Measurements from ENCODE around the gene BAZ2B. TPM values are rescaled to one million over a fixed set of nuclear protein-coding genes. Genes with fewer than 3 reads are reported as not detected.

The BAZ2B gene
- total and polyA plus RNA-seq, 2 experiments from 2014 or later, result 51.7 to 62.9 TPM

DNA sequence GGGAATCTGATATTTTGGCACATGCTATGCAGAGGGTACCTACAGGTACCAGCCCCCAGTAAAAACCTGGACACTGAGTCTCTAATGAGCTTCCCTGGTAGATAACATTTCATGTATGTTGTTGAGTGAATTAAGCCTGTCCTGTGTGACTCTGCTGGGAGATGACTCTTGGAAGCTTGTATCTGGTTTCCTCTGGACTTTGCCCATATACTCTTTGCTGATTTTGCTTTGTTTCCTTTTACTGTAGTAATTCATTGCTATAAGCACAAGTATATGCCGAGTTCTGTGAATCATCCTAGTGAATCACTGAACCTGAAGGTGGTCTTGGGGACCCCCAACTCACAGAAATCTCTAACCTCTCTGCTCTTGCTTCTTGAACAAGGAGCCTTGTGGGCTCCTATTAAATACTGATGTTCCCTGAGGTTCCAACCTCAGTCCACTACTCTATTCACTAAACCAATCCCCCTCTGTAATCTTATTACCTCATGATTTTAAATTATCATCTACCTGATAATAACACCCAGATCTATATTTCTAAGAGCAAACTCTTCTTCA lies 235.6 kb downstream of the BAZ2B start:
- no peak for DNase-seq (ENCODE audit: low spot score)
- H3K9me3 Mint-ChIP-seq, result no peaks in the 10 kb centered on the region
- no peaks in the 10 kb centered on the region for H3K79me2 ChIP-seq (replicated peaks; ENCODE audit: insufficient read depth)
- no peak overlapping the region for H3K4me3 ChIP-seq
- H4K20me1 ChIP-seq (replicated peaks; ENCODE audit: insufficient read depth), result no peaks in the 10 kb centered on the region
- no peak overlapping the region for H3K27ac Mint-ChIP-seq
- H3K4me1 ChIP-seq (ENCODE audit: insufficient read depth), result no peaks in the 10 kb centered on the region
- H3K4me3 Mint-ChIP-seq, result no peak overlapping the region
- TF ChIP-seq POLR2AphosphoS5 (IDR thresholded peaks at IDR 0.05; ENCODE audit: low read depth) (no peak), CREB1 (CRISPR knock-in tag; IDR thresholded peaks at IDR 0.05; ENCODE audit: low read depth) (no peak), CTCF (conservative IDR thresholded peaks at IDR 0.05; ENCODE audit: low read depth in 2 of 2) (no peak), STAT1 (IDR thresholded peaks at IDR 0.05; ENCODE audit: unreplicated experiment) (no peak), NANOG (IDR thresholded peaks at IDR 0.05; ENCODE audit: borderline replicate concordance) (no peak), EZH2phosphoT487 (IDR thresholded peaks at IDR 0.05; ENCODE audit: unreplicated experiment) (no peak), ZNF114 (CRISPR knock-in tag; IDR thresholded peaks at IDR 0.05) (no peak), JUNB (IDR thresholded peaks at IDR 0.05; ENCODE audit: unreplicated experiment) (no peak), REST (IDR thresholded peaks at IDR 0.05; ENCODE audit: unreplicated experiment) (no peak), EZH2 (IDR thresholded peaks at IDR 0.05; ENCODE audit: low read depth, unreplicated experiment) (no peak), ZNF331 (CRISPR knock-in tag; IDR thresholded peaks at IDR 0.05; ENCODE audit: low read depth) (no peak)
- TF ChIP-seq, protein P1, sequence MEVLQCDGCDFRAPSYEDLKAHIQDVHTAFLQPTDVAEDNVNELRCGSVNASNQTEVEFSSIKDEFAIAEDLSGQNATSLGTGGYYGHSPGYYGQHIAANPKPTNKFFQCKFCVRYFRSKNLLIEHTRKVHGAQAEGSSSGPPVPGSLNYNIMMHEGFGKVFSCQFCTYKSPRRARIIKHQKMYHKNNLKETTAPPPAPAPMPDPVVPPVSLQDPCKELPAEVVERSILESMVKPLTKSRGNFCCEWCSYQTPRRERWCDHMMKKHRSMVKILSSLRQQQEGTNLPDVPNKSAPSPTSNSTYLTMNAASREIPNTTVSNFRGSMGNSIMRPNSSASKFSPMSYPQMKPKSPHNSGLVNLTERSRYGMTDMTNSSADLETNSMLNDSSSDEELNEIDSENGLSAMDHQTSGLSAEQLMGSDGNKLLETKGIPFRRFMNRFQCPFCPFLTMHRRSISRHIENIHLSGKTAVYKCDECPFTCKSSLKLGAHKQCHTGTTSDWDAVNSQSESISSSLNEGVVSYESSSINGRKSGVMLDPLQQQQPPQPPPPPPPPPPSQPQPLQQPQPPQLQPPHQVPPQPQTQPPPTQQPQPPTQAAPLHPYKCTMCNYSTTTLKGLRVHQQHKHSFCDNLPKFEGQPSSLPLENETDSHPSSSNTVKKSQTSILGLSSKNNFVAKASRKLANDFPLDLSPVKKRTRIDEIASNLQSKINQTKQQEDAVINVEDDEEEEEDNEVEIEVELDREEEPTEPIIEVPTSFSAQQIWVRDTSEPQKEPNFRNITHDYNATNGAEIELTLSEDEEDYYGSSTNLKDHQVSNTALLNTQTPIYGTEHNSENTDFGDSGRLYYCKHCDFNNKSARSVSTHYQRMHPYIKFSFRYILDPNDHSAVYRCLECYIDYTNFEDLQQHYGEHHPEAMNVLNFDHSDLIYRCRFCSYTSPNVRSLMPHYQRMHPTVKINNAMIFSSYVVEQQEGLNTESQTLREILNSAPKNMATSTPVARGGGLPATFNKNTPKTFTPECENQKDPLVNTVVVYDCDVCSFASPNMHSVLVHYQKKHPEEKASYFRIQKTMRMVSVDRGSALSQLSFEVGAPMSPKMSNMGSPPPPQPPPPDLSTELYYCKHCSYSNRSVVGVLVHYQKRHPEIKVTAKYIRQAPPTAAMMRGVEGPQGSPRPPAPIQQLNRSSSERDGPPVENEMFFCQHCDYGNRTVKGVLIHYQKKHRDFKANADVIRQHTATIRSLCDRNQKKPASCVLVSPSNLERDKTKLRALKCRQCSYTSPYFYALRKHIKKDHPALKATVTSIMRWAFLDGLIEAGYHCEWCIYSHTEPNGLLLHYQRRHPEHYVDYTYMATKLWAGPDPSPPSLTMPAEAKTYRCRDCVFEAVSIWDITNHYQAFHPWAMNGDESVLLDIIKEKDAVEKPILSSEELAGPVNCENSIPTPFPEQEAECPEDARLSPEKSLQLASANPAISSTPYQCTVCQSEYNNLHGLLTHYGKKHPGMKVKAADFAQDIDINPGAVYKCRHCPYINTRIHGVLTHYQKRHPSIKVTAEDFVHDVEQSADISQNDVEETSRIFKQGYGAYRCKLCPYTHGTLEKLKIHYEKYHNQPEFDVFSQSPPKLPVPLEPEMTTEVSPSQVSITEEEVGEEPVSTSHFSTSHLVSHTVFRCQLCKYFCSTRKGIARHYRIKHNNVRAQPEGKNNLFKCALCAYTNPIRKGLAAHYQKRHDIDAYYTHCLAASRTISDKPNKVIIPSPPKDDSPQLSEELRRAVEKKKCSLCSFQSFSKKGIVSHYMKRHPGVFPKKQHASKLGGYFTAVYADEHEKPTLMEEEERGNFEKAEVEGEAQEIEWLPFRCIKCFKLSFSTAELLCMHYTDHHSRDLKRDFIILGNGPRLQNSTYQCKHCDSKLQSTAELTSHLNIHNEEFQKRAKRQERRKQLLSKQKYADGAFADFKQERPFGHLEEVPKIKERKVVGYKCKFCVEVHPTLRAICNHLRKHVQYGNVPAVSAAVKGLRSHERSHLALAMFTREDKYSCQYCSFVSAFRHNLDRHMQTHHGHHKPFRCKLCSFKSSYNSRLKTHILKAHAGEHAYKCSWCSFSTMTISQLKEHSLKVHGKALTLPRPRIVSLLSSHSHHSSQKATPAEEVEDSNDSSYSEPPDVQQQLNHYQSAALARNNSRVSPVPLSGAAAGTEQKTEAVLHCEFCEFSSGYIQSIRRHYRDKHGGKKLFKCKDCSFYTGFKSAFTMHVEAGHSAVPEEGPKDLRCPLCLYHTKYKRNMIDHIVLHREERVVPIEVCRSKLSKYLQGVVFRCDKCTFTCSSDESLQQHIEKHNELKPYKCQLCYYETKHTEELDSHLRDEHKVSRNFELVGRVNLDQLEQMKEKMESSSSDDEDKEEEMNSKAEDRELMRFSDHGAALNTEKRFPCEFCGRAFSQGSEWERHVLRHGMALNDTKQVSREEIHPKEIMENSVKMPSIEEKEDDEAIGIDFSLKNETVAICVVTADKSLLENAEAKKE (CRISPR knock-in tag; IDR thresholded peaks at IDR 0.05), result no peak
- TF ChIP-seq, protein P2, sequence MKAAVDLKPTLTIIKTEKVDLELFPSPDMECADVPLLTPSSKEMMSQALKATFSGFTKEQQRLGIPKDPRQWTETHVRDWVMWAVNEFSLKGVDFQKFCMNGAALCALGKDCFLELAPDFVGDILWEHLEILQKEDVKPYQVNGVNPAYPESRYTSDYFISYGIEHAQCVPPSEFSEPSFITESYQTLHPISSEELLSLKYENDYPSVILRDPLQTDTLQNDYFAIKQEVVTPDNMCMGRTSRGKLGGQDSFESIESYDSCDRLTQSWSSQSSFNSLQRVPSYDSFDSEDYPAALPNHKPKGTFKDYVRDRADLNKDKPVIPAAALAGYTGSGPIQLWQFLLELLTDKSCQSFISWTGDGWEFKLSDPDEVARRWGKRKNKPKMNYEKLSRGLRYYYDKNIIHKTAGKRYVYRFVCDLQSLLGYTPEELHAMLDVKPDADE (IDR thresholded peaks at IDR 0.05), result no peak
- no peak for ATAC-seq
- H3K27me3 ChIP-seq (ENCODE audit: insufficient read depth), result no peaks in the 10 kb centered on the region
- H3K27ac ChIP-seq (ENCODE audit: low read depth), result no peak overlapping the region
- no peak overlapping the region for H3K4me2 ChIP-seq
- peaks cover 3% of the 10 kb centered on the region; the same call in 1 of the 2 replicates for H3K36me3 ChIP-seq (ENCODE audit: insufficient read depth)
- H3K9me2 ChIP-seq (ENCODE audit: insufficient read depth), result no peaks in the 10 kb centered on the region
- H3K27me3 Mint-ChIP-seq (ENCODE audit: insufficient read depth, low read depth, poor library complexity), result no peaks in the 10 kb centered on the region
- no peak overlapping the region for H2AFZ ChIP-seq
- H3F3A ChIP-seq (replicated peaks; ENCODE audit: low read depth), result no peaks in the 10 kb centered on the region
- H3K36me3 Mint-ChIP-seq (ENCODE audit: low read depth), result peaks cover 4% of the 10 kb centered on the region
- no peaks in the 10 kb centered on the region for H3K4me1 Mint-ChIP-seq

Data from GM23338 (cell line).